SHP77 (cell line): Measurements from ENCODE around the gene SYNE2.
"Not testable (repeated sequence)": the region's sequence is repeated elsewhere in the genome, so short reads cannot be mapped to it uniquely, and the experiment has no call there.

Source experiments
- DNase-seq, 2 experiments: peaks; one replicate each; lab custom pipeline; 2025; lab: John Stamatoyannopoulos, UW

Gene SYNE2

GRCh38 chr14:64082837-64083236 is 230.0 kb downstream of the SYNE2 start:
- no peak for DNase-seq

GRCh38 chr14:64088647-64088964 is 235.8 kb downstream of the SYNE2 start:
- no peak for DNase-seq

- DNase-seq, result no peak
These were observed 237.1 kb downstream of the SYNE2 start for GRCh38 chr14:64089920-64090319.

GRCh38 chr14:64091217-64091616 is 238.4 kb downstream of the SYNE2 start:
- DNase-seq, result no peak

- DNase-seq, result no peak
These were observed 239.5 kb downstream of the SYNE2 start for GRCh38 chr14:64092338-64092737.

GRCh38 chr14:64092940-64093339 is 240.1 kb downstream of the SYNE2 start:
- no peak for DNase-seq

- no peak for DNase-seq
These were observed 242.8 kb downstream of the SYNE2 start for GRCh38 chr14:64095620-64096019.

- no peak for DNase-seq
These were observed 245.3 kb downstream of the SYNE2 start for GRCh38 chr14:64098120-64098519.

GRCh38 chr14:64107438-64107837 is 254.6 kb downstream of the SYNE2 start:
- no peak for DNase-seq

- no peak for DNase-seq
These were observed 257.2 kb downstream of the SYNE2 start for GRCh38 chr14:64109819-64110554.

- no peak for DNase-seq
These were observed 258.0 kb downstream of the SYNE2 start for GRCh38 chr14:64110802-64111201.

GRCh38 chr14:64112867-64113678 is 260.3 kb downstream of the SYNE2 start:
- peak; percentile 45 to 76 for DNase-seq

GRCh38 chr14:64114166-64114565 is 261.4 kb downstream of the SYNE2 start:
- DNase-seq, result no peak

GRCh38 chr14:64114796-64115195 is 262.0 kb downstream of the SYNE2 start:
- DNase-seq, result no peak

GRCh38 chr14:64115401-64115800 is 262.6 kb downstream of the SYNE2 start:
- no peak for DNase-seq

- no peak for DNase-seq
These were observed 265.0 kb downstream of the SYNE2 start for GRCh38 chr14:64117671-64118402.

GRCh38 chr14:64118403-64118742 is 265.6 kb downstream of the SYNE2 start:
- DNase-seq, result not testable (repeated sequence)

GRCh38 chr14:64118892-64119291 is 266.1 kb downstream of the SYNE2 start:
- DNase-seq, result no peak

GRCh38 chr14:64119500-64119899 is 266.7 kb downstream of the SYNE2 start:
- DNase-seq, result no peak

GRCh38 chr14:64119980-64120379 is 267.2 kb downstream of the SYNE2 start:
- no peak for DNase-seq

GRCh38 chr14:64123241-64123822 is 270.5 kb downstream of the SYNE2 start:
- no peak for DNase-seq

GRCh38 chr14:64125270-64125669 is 272.5 kb downstream of the SYNE2 start:
- DNase-seq, result no peak

GRCh38 chr14:64126548-64126947 is 273.7 kb downstream of the SYNE2 start:
- DNase-seq, result no peak
